ENCODE results near the gene DOK3.
A peak's percentile ranks its signal among the peaks of the same experiment; 100 is the strongest.
"Not testable (repeated sequence)": the region's sequence is repeated elsewhere in the genome, so short reads cannot be mapped to it uniquely, and the experiment has no call there.

DOK3 gene

DNA sequence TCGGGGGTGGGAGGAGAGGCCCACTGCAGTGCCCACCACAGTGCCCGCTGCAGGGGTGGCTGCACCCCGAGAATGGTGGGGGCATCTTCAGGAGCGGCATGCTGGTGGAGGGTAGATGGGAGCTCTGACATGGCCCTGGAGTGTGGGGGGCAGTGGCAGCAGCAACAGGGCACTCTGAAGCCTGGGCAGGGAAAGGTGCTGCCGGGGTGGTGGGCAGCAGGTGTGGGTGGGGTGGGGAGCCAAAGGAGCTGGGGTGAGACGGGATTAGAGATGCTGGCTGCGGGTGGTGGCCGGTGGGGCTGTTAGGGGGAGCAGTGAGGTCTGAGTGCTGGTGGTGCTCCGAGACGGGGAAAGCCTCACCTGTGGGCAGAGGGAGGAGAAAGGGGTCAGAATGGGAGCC lies 26.8 kb upstream of the DOK3 start:
- no peak for DNase-seq (ENCODE audit: low spot score)
- POLR2A ChIA-PET (ENCODE audit: low non-redundant PET): no interaction called here
- CTCF ChIA-PET: interaction anchor here (0.5 to 0.7 kb wide), 3 partner anchors 10 to 1215 kb away, joined by 3 to 5 read pairs (median 3); no protein-coding TSS in a partner anchor

DNA sequence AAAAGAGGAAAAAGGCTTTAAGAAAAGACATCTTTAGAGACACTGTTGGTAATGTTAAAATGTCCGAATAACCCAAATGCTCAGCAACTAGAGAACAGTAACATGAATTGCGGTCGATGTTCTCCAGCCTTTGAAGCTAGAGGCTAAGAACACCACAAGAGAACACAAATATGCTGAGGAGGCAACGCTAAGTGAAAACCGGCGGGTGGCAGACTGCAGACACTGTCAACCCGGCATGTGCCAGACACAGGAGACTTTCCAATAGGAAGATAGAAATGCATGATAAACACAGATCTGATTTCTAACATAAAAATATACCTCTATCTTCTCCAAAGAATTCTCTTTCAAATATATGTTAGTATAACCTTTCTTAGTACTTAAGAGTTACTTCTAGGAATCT lies 25.5 kb upstream of the DOK3 start:
- TF ChIP-seq, protein P1, sequence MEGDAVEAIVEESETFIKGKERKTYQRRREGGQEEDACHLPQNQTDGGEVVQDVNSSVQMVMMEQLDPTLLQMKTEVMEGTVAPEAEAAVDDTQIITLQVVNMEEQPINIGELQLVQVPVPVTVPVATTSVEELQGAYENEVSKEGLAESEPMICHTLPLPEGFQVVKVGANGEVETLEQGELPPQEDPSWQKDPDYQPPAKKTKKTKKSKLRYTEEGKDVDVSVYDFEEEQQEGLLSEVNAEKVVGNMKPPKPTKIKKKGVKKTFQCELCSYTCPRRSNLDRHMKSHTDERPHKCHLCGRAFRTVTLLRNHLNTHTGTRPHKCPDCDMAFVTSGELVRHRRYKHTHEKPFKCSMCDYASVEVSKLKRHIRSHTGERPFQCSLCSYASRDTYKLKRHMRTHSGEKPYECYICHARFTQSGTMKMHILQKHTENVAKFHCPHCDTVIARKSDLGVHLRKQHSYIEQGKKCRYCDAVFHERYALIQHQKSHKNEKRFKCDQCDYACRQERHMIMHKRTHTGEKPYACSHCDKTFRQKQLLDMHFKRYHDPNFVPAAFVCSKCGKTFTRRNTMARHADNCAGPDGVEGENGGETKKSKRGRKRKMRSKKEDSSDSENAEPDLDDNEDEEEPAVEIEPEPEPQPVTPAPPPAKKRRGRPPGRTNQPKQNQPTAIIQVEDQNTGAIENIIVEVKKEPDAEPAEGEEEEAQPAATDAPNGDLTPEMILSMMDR (conservative IDR thresholded peaks at IDR 0.05; ENCODE audit: low read depth): no peak
- POLR2A ChIA-PET (ENCODE audit: low non-redundant PET): no interaction called here
- no peak overlapping the region for H3K27ac ChIP-seq
- CTCF ChIA-PET: interaction anchor here (0.6 kb wide), 1 partner anchor 520 kb away, joined by 4 read pairs; no protein-coding TSS in a partner anchor
- DNase-seq (ENCODE audit: low spot score): no peak

More for the DNA sequence above, 26.8 kb upstream of the DOK3 start:
- peak overlapping the region; percentile 23 for H3K27ac ChIP-seq
- TF ChIP-seq, protein P1 (conservative IDR thresholded peaks at IDR 0.05; ENCODE audit: low read depth): no peak

DNA sequence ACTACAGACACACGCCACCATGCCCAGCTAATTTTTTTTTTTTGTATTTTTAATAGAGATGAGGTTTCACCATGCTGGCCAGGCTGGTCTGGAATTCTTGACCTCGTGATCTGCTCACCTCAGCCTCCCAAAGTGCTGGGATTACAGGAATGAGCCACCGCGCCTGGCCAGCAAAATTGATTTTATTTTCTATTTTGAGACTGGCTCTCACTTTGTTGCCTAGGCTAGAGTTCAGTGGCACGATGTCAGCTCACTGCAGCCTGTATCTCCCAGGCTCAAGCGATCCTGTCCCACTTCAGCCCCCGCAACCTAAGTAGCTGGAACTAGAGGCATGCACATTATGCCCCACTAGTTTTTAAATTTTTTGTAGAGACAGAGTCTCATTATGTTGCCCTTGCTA lies 24.8 kb upstream of the DOK3 start:
- H3K27ac ChIP-seq; POLR2A ChIA-PET (ENCODE audit: low non-redundant PET); DNase-seq (ENCODE audit: low spot score): not testable (repeated sequence)
- CTCF ChIA-PET: interaction anchor here (0.6 kb wide), 1 partner anchor 520 kb away, joined by 4 read pairs; no protein-coding TSS in a partner anchor

DNA sequence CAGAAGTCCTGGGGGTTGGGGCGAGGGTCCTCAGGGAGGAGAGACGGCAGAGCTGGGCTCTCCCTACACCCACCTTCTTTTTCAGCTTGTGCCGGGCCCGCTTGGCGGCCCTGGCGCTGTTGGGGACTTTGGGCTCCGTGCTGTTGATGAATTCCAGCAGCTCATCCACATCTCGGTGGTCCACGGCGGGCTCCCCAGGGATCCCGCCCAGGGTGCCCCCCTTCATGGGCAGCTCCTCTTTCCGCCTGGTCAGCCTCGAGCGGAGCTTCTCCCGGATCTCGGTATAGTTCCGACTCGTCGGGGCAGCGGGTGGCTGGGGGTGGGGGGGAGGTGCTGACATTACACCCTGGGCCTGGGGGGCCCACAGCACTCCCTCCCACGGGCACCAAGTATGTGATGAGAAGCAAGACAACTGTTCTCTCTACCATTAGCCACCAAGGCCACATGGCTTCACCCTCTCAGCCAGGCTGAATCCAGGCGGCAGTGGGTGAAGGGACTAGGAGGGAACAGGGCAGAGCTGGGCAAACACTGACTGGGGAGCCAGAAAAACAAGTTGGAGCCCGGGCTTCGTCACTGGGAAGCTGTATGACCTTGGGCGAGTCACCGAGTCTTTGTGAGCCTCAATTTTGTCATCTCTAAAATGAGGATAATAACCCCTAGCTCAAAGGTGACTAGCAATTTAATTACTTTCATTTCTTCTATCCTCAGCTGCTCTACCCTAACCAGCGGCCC lies 21.7 kb upstream of the DOK3 start:
- POLR2A ChIA-PET (ENCODE audit: low non-redundant PET): no interaction called here
- peak overlapping the region; percentile 49; the same call in 1 of the 2 replicates for H3K27ac ChIP-seq
- TF ChIP-seq, protein P1 (conservative IDR thresholded peaks at IDR 0.05; ENCODE audit: low read depth): no peak
- CTCF ChIA-PET: interaction anchor here (1.1 to 1.4 kb wide), 2 partner anchors 17 to 30 kb away, joined by 3 to 5 read pairs; no protein-coding TSS in a partner anchor
- no peak for DNase-seq (ENCODE audit: low spot score)

DNA sequence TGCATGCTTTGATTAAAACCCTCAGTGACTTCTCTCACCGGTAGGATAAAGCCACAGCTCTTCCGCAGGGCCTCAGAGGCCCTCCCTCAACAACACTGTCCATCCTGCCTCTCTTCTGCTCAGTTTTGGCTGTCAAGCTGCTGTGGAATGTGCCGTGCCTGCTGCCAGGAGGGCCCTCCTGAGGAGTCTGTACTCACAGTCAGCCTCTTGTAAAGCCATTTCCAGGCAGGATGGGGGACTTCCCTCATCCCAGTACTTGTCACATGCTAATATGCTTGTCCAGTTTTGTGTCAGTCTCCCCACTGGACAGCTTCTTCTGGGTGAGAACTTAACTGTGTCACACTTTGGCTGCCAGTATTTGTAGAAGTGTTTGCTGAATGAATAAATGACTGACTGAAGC lies 21.0 kb upstream of the DOK3 start:
- H3K27ac ChIP-seq: peak overlapping the region; percentile 49
- no peak for DNase-seq (ENCODE audit: low spot score)
- CTCF ChIA-PET: interaction anchor here (1.1 kb wide), 1 partner anchor 18 kb away, joined by 3 read pairs; no protein-coding TSS in a partner anchor
- POLR2A ChIA-PET (ENCODE audit: low non-redundant PET): no interaction called here
- TF ChIP-seq, protein P1 (conservative IDR thresholded peaks at IDR 0.05; ENCODE audit: low read depth): no peak

DNA sequence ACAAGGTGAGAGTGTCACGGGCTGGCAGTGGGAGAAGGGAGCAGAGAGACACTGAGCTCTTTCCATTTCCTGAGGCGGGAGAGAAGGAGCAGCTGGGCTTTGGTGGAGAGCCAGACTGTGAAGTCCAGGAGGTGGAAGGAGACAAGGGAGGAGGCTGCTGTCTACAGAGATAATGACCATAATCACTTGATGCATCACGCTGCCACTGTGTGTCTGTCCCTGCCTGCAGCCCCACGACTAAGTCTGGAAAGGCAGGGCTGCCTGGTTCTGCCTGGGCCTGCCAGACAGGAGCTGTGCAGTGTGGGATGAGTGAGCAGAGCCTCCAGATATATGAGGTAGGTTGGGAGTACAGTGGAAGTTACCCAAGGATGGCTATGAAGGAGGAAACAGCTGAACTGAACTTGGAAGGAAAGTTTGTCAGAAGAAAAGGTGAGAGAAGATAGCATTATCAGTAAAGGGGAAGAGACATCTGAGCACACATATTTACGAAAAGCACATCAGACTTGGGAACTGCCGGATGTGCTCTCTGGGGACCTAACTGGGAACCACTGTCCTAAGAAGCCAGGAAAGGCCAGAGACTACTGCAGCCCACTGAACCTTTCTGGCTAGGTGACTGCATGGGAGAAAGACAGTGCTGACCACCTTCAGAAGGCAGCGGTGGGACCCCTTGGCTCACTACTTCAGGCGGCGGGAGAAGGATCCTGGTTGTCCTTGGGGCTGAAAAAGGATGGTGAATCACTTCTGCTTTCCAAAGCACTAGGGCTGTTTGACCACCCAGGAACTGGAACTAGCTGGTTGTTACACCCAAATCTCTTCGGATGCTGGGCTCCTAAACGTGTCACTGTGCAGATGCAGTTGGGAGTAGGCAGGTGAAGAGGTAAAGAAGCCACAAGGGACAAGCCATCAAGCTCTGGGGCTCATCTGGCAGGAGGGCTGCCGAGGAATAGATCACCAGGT lies 19.9 kb upstream of the DOK3 start:
- POLR2A ChIA-PET (ENCODE audit: low non-redundant PET): no interaction called here
- peak overlapping the region; percentile 49 for H3K27ac ChIP-seq
- CTCF ChIA-PET: interaction anchor here (0.5 kb wide), 2 partner anchors 48 to 556 kb away, joined by 3 read pairs; no protein-coding TSS in a partner anchor
- DNase-seq (ENCODE audit: low spot score): no peak
- TF ChIP-seq, protein P1 (conservative IDR thresholded peaks at IDR 0.05; ENCODE audit: low read depth): no peak
